Measurements from ENCODE around the gene DLG4. TPM values are rescaled to one million over a fixed set of nuclear protein-coding genes. Genes with fewer than 3 reads are reported as not detected.

The DLG4 gene
- total RNA-seq, 4 donors from 2014 or later: 6.8 to 21.5 (median 12.4) TPM

GRCh38 chr17:7137171-7137943 is 82.3 kb downstream of the DLG4 start:
- intact Hi-C loops (cut with DNase I): loop anchor here (2.0 kb wide), 1 partner anchor 87 kb away; no protein-coding TSS in a partner anchor
- H3K27me3 ChIP-seq: no peaks in the 10 kb centered on the region
- H3K27ac ChIP-seq: no peak overlapping the region
- 65 to 70% methylated on average over 13 of the region's 13 CpGs for WGBS, 2 donors
- H3K9me3 ChIP-seq: no peaks in the 10 kb centered on the region
- TF ChIP-seq POLR2A (IDR thresholded peaks at IDR 0.05): no peak
- TF ChIP-seq, protein P1, sequence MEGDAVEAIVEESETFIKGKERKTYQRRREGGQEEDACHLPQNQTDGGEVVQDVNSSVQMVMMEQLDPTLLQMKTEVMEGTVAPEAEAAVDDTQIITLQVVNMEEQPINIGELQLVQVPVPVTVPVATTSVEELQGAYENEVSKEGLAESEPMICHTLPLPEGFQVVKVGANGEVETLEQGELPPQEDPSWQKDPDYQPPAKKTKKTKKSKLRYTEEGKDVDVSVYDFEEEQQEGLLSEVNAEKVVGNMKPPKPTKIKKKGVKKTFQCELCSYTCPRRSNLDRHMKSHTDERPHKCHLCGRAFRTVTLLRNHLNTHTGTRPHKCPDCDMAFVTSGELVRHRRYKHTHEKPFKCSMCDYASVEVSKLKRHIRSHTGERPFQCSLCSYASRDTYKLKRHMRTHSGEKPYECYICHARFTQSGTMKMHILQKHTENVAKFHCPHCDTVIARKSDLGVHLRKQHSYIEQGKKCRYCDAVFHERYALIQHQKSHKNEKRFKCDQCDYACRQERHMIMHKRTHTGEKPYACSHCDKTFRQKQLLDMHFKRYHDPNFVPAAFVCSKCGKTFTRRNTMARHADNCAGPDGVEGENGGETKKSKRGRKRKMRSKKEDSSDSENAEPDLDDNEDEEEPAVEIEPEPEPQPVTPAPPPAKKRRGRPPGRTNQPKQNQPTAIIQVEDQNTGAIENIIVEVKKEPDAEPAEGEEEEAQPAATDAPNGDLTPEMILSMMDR (IDR thresholded peaks at IDR 0.05): no peak
- peaks cover 11 to 23% of the 10 kb centered on the region in 2 donors for H3K4me1 ChIP-seq
- H3K4me3 ChIP-seq (replicated peaks in 1 of 3): no peak overlapping the region
- no peaks in the 10 kb centered on the region for H3K36me3 ChIP-seq
- no peak for DNase-seq

MicroRNA genes within 50 kb of the gene (microRNA counts, 767-probe panel; counts per million panel counts)
- microRNA hsa-miR-324-3p: 0 counts per million in 2 donors
- microRNA hsa-miR-324-5p: 2,758 to 5,100 counts per million in 2 donors

Small RNA genes lying within 50 kb of the gene (microRNA-seq; reads per million reads assigned to microRNA genes)
- 994 reads per million, percentile 81 among the genes with 10 or more reads in this experiment for gene MIR324

Small RNA genes lying within 50 kb of the gene (small RNA-seq; reads per million reads assigned to genes)
- gene AC120057.4: not detected
- 0.66 reads per million for gene MIR324
- gene RF00019: not detected

Other genes with a start within 250 kb of the DLG4 start
- not detected for gene ALOX12, start 223.8 kb downstream of the DLG4 start, total RNA-seq
- gene RNASEK, start 207.2 kb downstream of the DLG4 start, total RNA-seq: 100 to 1,000 TPM; 134 to 297 (median 200) TPM
- 10 to 100 TPM in 2 of 4 donors, 1 to 10 TPM in 2; 3.1 to 18.9 (median 7.6) TPM for gene BCL6B, start 196.8 kb downstream of the DLG4 start, total RNA-seq
- gene SLC16A13, start 183.8 kb downstream of the DLG4 start, total RNA-seq: 1 to 10 TPM; 1.2 to 6.7 (median 4.1) TPM
- gene SLC16A11, start 175.7 kb downstream of the DLG4 start, total RNA-seq: 10 to 100 TPM in 3 of 4 donors, 1 to 10 TPM in 1; 5.4 to 43.9 (median 18.8) TPM
- gene CLEC10A, start 139.6 kb downstream of the DLG4 start, total RNA-seq: 1 to 10 TPM in 3 of 4 donors, under 1 TPM in 1; 0.59 to 3.9 (median 2.1) TPM
- gene ASGR2, start 105.0 kb downstream of the DLG4 start, total RNA-seq: 1 to 10 TPM in 1 of 4 donors, not detected in 3; 1.0 TPM
- gene ASGR1, start 40.5 kb downstream of the DLG4 start, total RNA-seq: 1 to 10 TPM in 3 of 4 donors, not detected in 1; 3.0 to 6.5 (median 3.3) TPM
- gene ACADVL, start 102 bp upstream of the DLG4 start, total RNA-seq: 1,000 to 10,000 TPM in 1 of 4 donors, 100 to 1,000 TPM in 3; 581 to 1,743 (median 795) TPM
- 10 to 100 TPM; 45.3 to 68.6 (median 49.0) TPM for gene DVL2, start 14.7 kb upstream of the DLG4 start, total RNA-seq
- gene PHF23, start 19.6 kb upstream of the DLG4 start, total RNA-seq: 10 to 100 TPM; 19.8 to 39.5 (median 35.8) TPM
- 100 to 1,000 TPM; 112 to 840 (median 273) TPM for gene GABARAP, start 22.6 kb upstream of the DLG4 start, total RNA-seq
- 10 to 100 TPM; 35.1 to 70.4 (median 48.4) TPM for gene CTDNEP1, start 31.9 kb upstream of the DLG4 start, total RNA-seq
- gene ELP5, start 32.4 kb upstream of the DLG4 start, total RNA-seq: 10 to 100 TPM; 27.4 to 49.0 (median 33.0) TPM
- 100 to 1,000 TPM; 108 to 161 (median 144) TPM for gene CLDN7, start 42.6 kb upstream of the DLG4 start, total RNA-seq
- gene SLC2A4, start 61.9 kb upstream of the DLG4 start, total RNA-seq: 10 to 100 TPM in 1 of 4 donors, 1 to 10 TPM in 3; 2.5 to 14.6 (median 3.9) TPM
- gene YBX2, start 74.8 kb upstream of the DLG4 start, total RNA-seq: 1 to 10 TPM; 1.2 to 4.1 (median 2.1) TPM
- gene EIF5A, start 87.8 kb upstream of the DLG4 start, total RNA-seq: 100 to 1,000 TPM; 135 to 210 (median 144) TPM
- gene GPS2, start 95.5 kb upstream of the DLG4 start, total RNA-seq: 100 to 1,000 TPM in 2 of 4 donors, 10 to 100 TPM in 2; 69.5 to 130 (median 100) TPM
- gene NEURL4, start 109.5 kb upstream of the DLG4 start, total RNA-seq: 10 to 100 TPM; 18.5 to 32.8 (median 22.5) TPM
- 1 to 10 TPM in 3 of 4 donors, under 1 TPM in 1; 0.89 to 7.1 (median 3.8) TPM for gene ACAP1, start 116.7 kb upstream of the DLG4 start, total RNA-seq
- gene KCTD11, start 132.3 kb upstream of the DLG4 start, total RNA-seq: 10 to 100 TPM in 3 of 4 donors, 1 to 10 TPM in 1; 6.6 to 20.4 (median 18.7) TPM
- gene TMEM95, start 135.3 kb upstream of the DLG4 start, total RNA-seq: not detected
- 10 to 100 TPM; 11.0 to 30.2 (median 15.9) TPM for gene TNK1, start 161.3 kb upstream of the DLG4 start, total RNA-seq
- 10 to 100 TPM; 18.3 to 21.6 (median 19.9) TPM for gene PLSCR3, start 174.7 kb upstream of the DLG4 start, total RNA-seq
- gene TMEM256, start 184.3 kb upstream of the DLG4 start, total RNA-seq: 100 to 1,000 TPM in 1 of 4 donors, 10 to 100 TPM in 3; 27.8 to 133 (median 35.2) TPM
- 1 to 10 TPM; 2.2 to 6.3 (median 4.7) TPM for gene NLGN2, start 188.0 kb upstream of the DLG4 start, total RNA-seq
- gene SPEM1, start 200.5 kb upstream of the DLG4 start, total RNA-seq: not detected
- gene SPEM2, start 205.8 kb upstream of the DLG4 start, total RNA-seq: under 1 TPM in 1 of 4 donors, not detected in 3; 0.40 TPM
- gene SPEM3, start 209.0 kb upstream of the DLG4 start, total RNA-seq: not detected
- 10 to 100 TPM; 11.3 to 19.4 (median 16.4) TPM for gene TMEM102, start 215.6 kb upstream of the DLG4 start, total RNA-seq
- gene FGF11, start 219.7 kb upstream of the DLG4 start, total RNA-seq: 10 to 100 TPM in 3 of 4 donors, 1 to 10 TPM in 1; 4.3 to 12.1 (median 10.5) TPM
- 10 to 100 TPM; 13.4 to 29.2 (median 19.8) TPM for gene CHRNB1, start 225.2 kb upstream of the DLG4 start, total RNA-seq

Measured in thyroid gland (tissue), 4 donors.